AG10803 (cell line): ENCODE data around the gene IL22RA1.

ENCODE experiments used
- DNase-seq: peaks from one replicate; pipeline ENCODE4 v3.0.0; 2010; ENCODE audit warnings: low read depth
- H3K4me3 ChIP-seq: 2 replicates; pipeline ENCODE4 v1.5.1; 2011; ENCODE audit warnings: mild to moderate bottlenecking, low read length, control low read depth
- CTCF ChIP-seq: conservative IDR thresholded peaks from 2 replicates; pipeline ENCODE4 v1.5.1; 2011; ENCODE audit warnings: mild to moderate bottlenecking, low read length, control low read depth, inconsistent platforms

Gene IL22RA1

GRCh38 chr1:24186031-24186710 is 43.2 kb upstream of the IL22RA1 start:
- no peak overlapping the region for H3K4me3 ChIP-seq

GRCh38 chr1:24185076-24185475 is 42.1 kb upstream of the IL22RA1 start:
- H3K4me3 ChIP-seq, result no peak overlapping the region
- TF ChIP-seq CTCF, result no peak
- no peak for DNase-seq

More at GRCh38 chr1:24186031-24186710, 43.2 kb upstream of the IL22RA1 start:
- DNase-seq, result no peak
- TF ChIP-seq CTCF, result no peak

- no peak overlapping the region for H3K4me3 ChIP-seq
- no peak for DNase-seq
- no peak for TF ChIP-seq CTCF
These were observed 39.1 kb upstream of the IL22RA1 start for GRCh38 chr1:24182061-24182460.

GRCh38 chr1:24181619-24182018 is 38.7 kb upstream of the IL22RA1 start:
- H3K4me3 ChIP-seq, result no peak overlapping the region
- DNase-seq, result no peak
- TF ChIP-seq CTCF, result no peak

- DNase-seq, result no peak
- H3K4me3 ChIP-seq, result no peak overlapping the region
- TF ChIP-seq CTCF, result no peak
These were observed 37.7 kb upstream of the IL22RA1 start for GRCh38 chr1:24180676-24181075.

- TF ChIP-seq CTCF, result no peak
- no peak for DNase-seq
- no peak overlapping the region for H3K4me3 ChIP-seq
These were observed 36.4 kb upstream of the IL22RA1 start for GRCh38 chr1:24179251-24179840.

GRCh38 chr1:24178407-24178806 is 35.5 kb upstream of the IL22RA1 start:
- TF ChIP-seq CTCF, result no peak
- no peak overlapping the region for H3K4me3 ChIP-seq
- no peak for DNase-seq
